ENCODE data around the gene ALOX15B. TPM values are rescaled to one million over a fixed set of nuclear protein-coding genes. Genes with fewer than 3 reads are reported as not detected.

The ALOX15B gene
- total RNA-seq, 4 donors from 2014 or later: 0.15 to 1.0 (median 0.69) TPM

DNA sequence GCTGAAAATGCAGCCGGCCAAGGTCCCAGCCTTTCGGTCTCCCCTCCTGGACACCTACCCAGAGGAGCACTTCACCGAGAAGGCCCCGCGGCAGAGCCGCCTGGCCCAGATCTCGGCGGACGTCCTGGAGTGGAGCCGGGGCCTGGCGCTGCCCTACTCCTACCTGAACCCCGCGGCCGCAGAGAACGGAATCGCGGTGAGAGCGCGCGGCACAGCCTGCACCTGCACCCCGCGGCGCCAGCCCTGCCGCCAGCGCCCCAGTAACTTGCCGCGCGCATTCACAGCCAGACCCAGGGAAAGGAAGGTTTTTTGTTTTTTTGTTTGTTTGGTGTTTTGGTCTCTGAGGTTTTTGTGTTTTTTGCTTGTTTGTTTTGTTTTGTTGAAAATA, 33.5 kb downstream of the ALOX15B start:
- ATAC-seq (no peak), DNase-seq (no peak)
- H3K4me3 ChIP-seq: peak overlapping the region in 1 of 4 donors; percentile 34
- H3K4me1 ChIP-seq: peaks cover 0 to 18% of the 10 kb centered on the region in 2 donors
- intact Hi-C loops (cut with DNase I; ENCODE audit: low total_unique reads): no loop called here
- in situ Hi-C loops (cut with MboI; ENCODE audit: low sequenced_read_pairs in 4 of 4): no loop called here
- no peaks in the 10 kb centered on the region for H3K36me3 ChIP-seq
- H3K27me3 ChIP-seq: peaks cover 54 to 62% (median 55%) of the 10 kb centered on the region in 3 donors
- TF ChIP-seq POLR2A (IDR thresholded peaks at IDR 0.05): no peak
- TF ChIP-seq, protein P1, sequence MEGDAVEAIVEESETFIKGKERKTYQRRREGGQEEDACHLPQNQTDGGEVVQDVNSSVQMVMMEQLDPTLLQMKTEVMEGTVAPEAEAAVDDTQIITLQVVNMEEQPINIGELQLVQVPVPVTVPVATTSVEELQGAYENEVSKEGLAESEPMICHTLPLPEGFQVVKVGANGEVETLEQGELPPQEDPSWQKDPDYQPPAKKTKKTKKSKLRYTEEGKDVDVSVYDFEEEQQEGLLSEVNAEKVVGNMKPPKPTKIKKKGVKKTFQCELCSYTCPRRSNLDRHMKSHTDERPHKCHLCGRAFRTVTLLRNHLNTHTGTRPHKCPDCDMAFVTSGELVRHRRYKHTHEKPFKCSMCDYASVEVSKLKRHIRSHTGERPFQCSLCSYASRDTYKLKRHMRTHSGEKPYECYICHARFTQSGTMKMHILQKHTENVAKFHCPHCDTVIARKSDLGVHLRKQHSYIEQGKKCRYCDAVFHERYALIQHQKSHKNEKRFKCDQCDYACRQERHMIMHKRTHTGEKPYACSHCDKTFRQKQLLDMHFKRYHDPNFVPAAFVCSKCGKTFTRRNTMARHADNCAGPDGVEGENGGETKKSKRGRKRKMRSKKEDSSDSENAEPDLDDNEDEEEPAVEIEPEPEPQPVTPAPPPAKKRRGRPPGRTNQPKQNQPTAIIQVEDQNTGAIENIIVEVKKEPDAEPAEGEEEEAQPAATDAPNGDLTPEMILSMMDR (IDR thresholded peaks at IDR 0.05 in 4 of 5, conservative IDR thresholded peaks at IDR 0.05 in 1 of 5): no peak
- H3K27ac ChIP-seq: no peak overlapping the region
- no peaks in the 10 kb centered on the region for H3K9me3 ChIP-seq

DNA sequence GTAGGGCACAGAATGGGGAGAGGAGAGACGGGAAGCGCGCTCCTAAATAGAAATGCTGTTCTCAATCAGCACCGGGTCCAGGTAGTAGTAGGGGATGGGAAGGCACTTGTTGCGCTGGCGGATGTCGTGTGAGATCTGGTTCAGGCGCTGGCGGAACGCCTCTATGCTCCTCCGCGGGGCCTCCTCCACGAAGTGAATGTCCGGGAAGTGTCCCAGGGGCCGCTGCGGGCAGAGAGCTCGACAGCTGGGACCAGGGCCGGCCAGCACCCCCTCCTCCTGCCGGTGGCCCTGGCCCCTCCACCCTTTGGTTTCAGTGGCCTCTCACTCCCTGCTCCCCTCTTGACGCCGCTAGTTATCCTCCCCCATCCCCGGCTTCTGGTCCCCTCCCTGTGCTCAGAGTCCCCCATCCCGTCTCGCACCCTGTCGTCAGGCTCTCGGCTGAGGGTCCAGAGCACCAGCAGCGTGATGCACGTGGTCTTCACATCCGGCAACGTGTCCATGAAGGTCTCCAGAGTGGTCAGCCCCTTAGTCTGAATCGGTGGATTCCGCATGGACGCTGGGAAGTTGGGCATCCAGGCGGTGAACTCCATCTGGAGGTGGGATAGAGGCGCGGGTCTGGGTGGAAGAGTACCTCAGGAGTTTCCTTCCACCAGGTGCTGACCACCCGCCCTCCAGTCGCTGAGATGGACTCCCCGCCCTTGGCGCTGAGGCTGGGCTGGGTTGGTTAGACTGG, 34.0 kb downstream of the ALOX15B start:
- H3K36me3 ChIP-seq: no peaks in the 10 kb centered on the region
- peaks cover 59 to 68% (median 60%) of the 10 kb centered on the region in 3 donors for H3K27me3 ChIP-seq
- no peaks in the 10 kb centered on the region for H3K9me3 ChIP-seq
- in situ Hi-C loops (cut with MboI; ENCODE audit: low sequenced_read_pairs in 4 of 4): no loop called here
- H3K4me1 ChIP-seq: peaks cover 0 to 18% of the 10 kb centered on the region in 2 donors
- peak overlapping the region in 2 of 4 donors; percentile 13 to 34 for H3K4me3 ChIP-seq
- intact Hi-C loops (cut with DNase I; ENCODE audit: low total_unique reads): no loop called here
- ATAC-seq: no peak
- H3K27ac ChIP-seq: no peak overlapping the region
- no peak for DNase-seq
- TF ChIP-seq, protein P1 (IDR thresholded peaks at IDR 0.05 in 4 of 5, conservative IDR thresholded peaks at IDR 0.05 in 1 of 5): no peak
- TF ChIP-seq POLR2A (IDR thresholded peaks at IDR 0.05): no peak

DNA sequence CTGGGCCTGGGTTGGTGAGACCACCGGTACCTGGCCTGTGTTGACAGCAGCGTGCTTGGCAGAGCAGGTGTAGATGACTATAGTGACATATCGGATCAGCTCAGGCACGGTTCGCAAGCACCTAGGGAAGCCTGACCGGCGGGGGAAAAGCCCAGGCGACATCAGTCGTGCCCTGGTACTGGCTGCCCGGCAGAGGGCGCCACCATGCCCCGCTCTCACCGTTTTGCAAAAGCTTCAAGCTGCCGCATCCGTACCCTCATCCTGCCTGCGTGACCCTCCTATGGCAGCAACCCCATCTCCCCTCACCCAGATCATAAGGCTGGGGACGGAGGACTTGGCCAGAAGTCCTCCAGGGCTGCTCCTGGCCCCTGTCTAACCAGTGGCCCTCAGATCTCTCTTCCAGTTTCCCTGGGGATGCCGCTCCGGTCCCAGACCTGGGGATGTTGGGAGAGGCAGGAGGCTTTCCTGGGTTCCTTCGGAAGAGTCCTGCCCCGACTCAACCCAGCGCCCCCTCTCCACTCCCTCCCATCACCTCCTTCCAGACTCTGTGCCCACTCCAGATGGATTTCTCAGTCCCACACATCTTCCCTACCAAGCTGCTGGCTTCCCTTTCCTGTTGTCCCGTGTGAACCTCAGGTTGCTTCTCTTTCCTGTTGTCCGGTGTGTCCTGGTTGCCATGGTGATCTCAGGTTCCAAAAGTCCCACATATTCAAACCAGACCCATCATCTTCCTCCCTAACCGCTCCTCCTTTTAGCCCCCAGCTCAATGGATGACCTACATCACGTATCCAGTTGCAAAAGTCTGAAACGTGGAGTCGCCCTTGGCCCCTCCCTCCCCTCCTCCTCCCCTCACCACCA, 35.0 kb downstream of the ALOX15B start:
- ATAC-seq: peak; percentile 58 to 78
- intact Hi-C loops (cut with DNase I; ENCODE audit: low total_unique reads) (no loop called here), in situ Hi-C loops (cut with MboI; ENCODE audit: low sequenced_read_pairs in 4 of 4) (no loop called here)
- DNase-seq: peak in 1 of 2 donors; percentile 52
- H3K36me3 ChIP-seq: no peaks in the 10 kb centered on the region
- H3K9me3 ChIP-seq: no peaks in the 10 kb centered on the region
- peaks cover 0 to 18% of the 10 kb centered on the region in 2 donors for H3K4me1 ChIP-seq
- no peak overlapping the region for H3K27ac ChIP-seq
- peak overlapping the region in 1 of 4 donors; percentile 34 for H3K4me3 ChIP-seq
- peaks cover 67 to 73% (median 68%) of the 10 kb centered on the region in 3 donors for H3K27me3 ChIP-seq
- TF ChIP-seq, protein P1 (IDR thresholded peaks at IDR 0.05 in 4 of 5, conservative IDR thresholded peaks at IDR 0.05 in 1 of 5): peak; percentile 54 to 90 (median 76)
- TF ChIP-seq POLR2A (IDR thresholded peaks at IDR 0.05): no peak

DNA sequence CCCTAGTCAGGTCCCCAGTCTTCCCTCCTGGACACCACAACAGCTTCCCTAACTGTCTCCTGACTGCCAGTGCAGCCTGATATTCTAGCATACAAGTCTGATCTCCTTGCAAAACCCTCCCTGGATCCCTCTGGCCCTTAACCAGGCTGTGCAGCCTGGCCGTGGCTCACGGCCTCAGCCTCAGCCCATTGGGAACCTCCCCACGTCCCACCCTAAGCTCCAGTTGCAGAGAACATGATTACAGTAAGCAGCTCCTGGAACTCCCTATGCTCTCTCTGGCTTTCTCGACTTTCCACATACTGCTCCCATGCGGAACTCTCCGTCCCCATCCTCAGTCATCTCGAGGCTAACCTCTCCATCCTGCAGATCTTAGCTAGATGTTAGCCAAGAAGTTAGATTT, 35.7 kb downstream of the ALOX15B start:
- intact Hi-C loops (cut with DNase I; ENCODE audit: low total_unique reads): no loop called here
- ATAC-seq: no peak
- Histone ChIP-seq H3K9me3 (no peaks in the 10 kb centered on the region), H3K27me3 (peaks cover 73 to 80% (median 74%) of the 10 kb centered on the region in 3 donors), H3K27ac (no peak overlapping the region), H3K4me1 (peaks cover 2 to 23% of the 10 kb centered on the region in 2 donors), H3K4me3 (no peak overlapping the region), H3K36me3 (no peaks in the 10 kb centered on the region)
- TF ChIP-seq, protein P1 (IDR thresholded peaks at IDR 0.05 in 4 of 5, conservative IDR thresholded peaks at IDR 0.05 in 1 of 5): no peak
- TF ChIP-seq POLR2A (IDR thresholded peaks at IDR 0.05): no peak
- in situ Hi-C loops (cut with MboI; ENCODE audit: low sequenced_read_pairs in 4 of 4): no loop called here
- no peak for DNase-seq

Measured in gastrocnemius medialis (tissue), 4 donors.